BE2C (cell line): Measurements from ENCODE around the gene SLC6A9.

Source experiments
- DNase-seq: peaks from one replicate; pipeline ENCODE4 v3.0.0-alpha.2; 2020
- H3K27me3 ChIP-seq: fragments of 250-450 bp; sonication (Bioruptor Pico); 2 replicates; pipeline ENCODE4 v1.5.1; 2020; ENCODE audit warnings: mild to moderate bottlenecking
- H3K36me3 ChIP-seq: fragments of 250-450 bp; sonication (Bioruptor Pico); 2 replicates; pipeline ENCODE4 v1.5.1; 2020; ENCODE audit warnings: mild to moderate bottlenecking
- H3K4me1 ChIP-seq: fragments of 250-450 bp; sonication (Bioruptor Pico); 2 replicates; pipeline ENCODE4 v1.5.1; 2020
- H3K4me3 ChIP-seq: 2 replicates; pipeline ENCODE4 v1.5.1; 2011; ENCODE audit warnings: low read depth, low read length
- H3K9me3 ChIP-seq: fragments of 250-450 bp; sonication (Bioruptor Pico); 2 replicates; pipeline ENCODE4 v1.5.1; 2020
- TF ChIP-seq, protein P1 (sequence below): IDR thresholded peaks from 2 replicates; pipeline ENCODE4 v1.5.1; 2012; ENCODE audit warnings: mild to moderate bottlenecking, low read depth, low read length

SLC6A9 gene

DNA sequence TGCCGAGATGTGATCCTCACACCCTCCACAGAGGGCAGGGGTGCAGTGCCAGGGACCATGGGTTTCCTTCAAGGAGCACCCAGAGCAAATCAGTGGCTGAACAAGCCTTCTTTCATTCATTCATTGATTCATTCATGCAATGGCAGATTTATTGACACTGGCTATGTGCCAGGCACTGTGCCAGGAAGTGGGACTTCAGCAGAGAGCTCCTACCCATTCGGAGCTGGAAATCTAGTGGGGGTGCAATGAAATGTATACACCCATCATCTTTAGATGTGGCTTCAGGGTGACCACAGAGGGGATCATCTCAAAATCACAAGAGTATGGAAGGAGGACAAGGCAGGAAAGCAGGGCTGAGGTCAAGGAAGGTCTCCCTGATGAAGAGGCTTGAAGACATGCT, 18.9 kb downstream of the SLC6A9 start:
- Histone ChIP-seq H3K27me3 (no peaks in the 10 kb centered on the region), H3K36me3 (no peaks in the 10 kb centered on the region), H3K4me3 (no peak overlapping the region), H3K4me1 (no peaks in the 10 kb centered on the region), H3K9me3 (no peaks in the 10 kb centered on the region)
- DNase-seq: no peak
- TF ChIP-seq, protein P1, sequence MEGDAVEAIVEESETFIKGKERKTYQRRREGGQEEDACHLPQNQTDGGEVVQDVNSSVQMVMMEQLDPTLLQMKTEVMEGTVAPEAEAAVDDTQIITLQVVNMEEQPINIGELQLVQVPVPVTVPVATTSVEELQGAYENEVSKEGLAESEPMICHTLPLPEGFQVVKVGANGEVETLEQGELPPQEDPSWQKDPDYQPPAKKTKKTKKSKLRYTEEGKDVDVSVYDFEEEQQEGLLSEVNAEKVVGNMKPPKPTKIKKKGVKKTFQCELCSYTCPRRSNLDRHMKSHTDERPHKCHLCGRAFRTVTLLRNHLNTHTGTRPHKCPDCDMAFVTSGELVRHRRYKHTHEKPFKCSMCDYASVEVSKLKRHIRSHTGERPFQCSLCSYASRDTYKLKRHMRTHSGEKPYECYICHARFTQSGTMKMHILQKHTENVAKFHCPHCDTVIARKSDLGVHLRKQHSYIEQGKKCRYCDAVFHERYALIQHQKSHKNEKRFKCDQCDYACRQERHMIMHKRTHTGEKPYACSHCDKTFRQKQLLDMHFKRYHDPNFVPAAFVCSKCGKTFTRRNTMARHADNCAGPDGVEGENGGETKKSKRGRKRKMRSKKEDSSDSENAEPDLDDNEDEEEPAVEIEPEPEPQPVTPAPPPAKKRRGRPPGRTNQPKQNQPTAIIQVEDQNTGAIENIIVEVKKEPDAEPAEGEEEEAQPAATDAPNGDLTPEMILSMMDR: no peak

DNA sequence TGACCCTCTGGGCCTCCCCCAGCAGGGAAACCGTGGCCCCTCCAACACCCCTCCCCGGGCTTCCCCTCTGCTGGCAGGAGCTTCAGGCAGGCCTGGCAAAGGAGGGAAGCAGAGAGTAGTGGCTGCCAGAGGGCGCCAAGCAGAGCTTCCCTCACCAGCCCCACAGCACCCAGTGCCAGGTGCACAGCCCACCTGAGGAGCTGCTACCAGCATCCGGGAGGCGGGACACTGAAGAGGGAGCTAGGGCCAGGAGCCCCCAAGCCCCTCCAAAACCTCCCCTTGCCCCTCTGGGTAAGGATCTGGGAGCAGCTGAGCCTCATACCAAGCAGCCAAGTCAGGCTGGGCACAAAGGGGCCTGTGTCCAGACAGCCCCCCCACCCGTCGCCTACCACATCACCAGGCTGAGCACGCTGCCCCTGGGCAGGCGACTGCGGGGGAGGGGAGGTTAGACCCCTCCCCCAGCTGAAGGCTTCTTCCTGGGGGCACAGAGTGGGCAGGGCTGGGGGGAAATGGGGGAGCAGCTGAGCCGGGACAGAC, 20.3 kb downstream of the SLC6A9 start:
- no peaks in the 10 kb centered on the region for H3K4me1 ChIP-seq
- no peaks in the 10 kb centered on the region for H3K36me3 ChIP-seq
- no peaks in the 10 kb centered on the region for H3K9me3 ChIP-seq
- H3K4me3 ChIP-seq: no peak overlapping the region
- H3K27me3 ChIP-seq: no peaks in the 10 kb centered on the region
- no peak for DNase-seq
- TF ChIP-seq, protein P1: no peak

DNA sequence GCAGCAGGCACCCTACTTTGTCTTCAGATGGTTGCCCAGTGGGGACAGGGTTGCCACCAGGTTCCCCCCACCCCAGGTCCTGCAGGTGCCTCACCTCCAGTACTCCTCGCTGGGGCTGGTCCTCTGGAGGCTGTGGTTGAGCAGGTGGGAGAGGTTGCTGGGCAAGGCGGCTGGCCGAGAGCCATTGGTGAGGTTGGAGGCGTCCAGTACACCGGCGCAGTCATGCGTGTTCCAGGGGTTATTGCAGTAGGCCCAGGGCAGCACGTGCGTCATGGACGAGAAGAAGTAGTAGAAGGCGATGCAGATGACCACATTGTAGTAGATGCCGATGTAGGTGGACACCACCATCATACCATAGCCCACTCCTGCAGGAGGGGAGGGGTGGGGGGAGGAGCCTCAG, 23.0 kb downstream of the SLC6A9 start:
- H3K4me3 ChIP-seq: no peak overlapping the region

DNA sequence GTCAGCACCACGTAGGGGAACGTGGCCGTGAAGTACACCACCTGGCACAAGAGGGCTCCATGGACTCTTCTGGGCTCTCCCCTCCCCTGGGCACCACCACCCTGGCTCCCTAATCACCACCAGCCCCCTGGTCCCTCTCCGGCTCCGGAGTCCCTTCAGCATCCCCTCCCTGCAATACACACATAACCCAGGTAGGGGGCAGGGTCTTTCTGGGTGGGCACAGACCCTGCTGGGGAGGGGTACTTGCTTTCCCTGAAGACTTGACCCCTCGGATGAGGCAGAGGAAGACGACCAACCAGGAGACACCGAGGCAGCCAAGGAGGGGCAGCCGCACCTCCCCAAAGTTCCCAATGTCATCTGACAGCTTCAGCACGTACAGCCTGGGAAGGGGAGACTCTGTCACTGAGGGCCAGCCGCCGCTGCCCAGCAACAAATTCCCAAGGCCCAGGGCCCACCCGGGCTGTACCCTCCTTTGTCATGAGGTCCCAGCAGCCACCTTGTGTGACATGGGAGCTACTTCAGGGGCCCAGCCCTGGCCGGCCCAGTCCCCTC, 28.6 kb downstream of the SLC6A9 start:
- Histone ChIP-seq H3K9me3 (no peaks in the 10 kb centered on the region), H3K4me1 (no peaks in the 10 kb centered on the region), H3K27me3 (no peaks in the 10 kb centered on the region), H3K36me3 (no peaks in the 10 kb centered on the region), H3K4me3 (no peak overlapping the region)
- TF ChIP-seq, protein P1: peak; percentile 34
- no peak for DNase-seq

More for the DNA sequence above, 23.0 kb downstream of the SLC6A9 start:
- Histone ChIP-seq H3K36me3 (no peaks in the 10 kb centered on the region), H3K4me1 (no peaks in the 10 kb centered on the region), H3K9me3 (no peaks in the 10 kb centered on the region), H3K27me3 (no peaks in the 10 kb centered on the region)
- TF ChIP-seq, protein P1: no peak
- no peak for DNase-seq

DNA sequence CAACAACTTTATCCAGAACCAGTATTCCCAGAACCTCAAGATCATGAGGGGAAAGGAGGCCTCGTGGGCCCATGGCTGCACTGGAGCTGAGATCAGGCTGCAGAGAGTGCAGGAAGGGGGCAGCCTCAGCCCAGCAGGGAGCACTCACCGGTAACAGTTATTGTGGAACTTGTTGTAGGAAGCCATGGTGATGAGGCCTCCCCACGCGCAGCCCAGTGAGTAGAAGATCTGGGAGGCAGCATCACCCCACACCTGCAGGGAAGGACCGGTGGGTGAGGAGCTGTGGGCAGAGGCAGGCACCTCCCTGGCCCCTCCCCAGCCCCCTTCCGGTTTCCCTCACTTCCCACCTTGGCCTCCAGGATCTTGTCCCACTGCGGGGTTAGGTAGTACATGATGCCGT, 29.1 kb downstream of the SLC6A9 start:
- peaks cover under 1% of the 10 kb centered on the region; the same call in 1 of the 2 replicates for H3K4me1 ChIP-seq
- DNase-seq: no peak
- H3K27me3 ChIP-seq: no peaks in the 10 kb centered on the region
- no peak overlapping the region for H3K4me3 ChIP-seq
- TF ChIP-seq, protein P1: no peak
- no peaks in the 10 kb centered on the region for H3K9me3 ChIP-seq
- no peaks in the 10 kb centered on the region for H3K36me3 ChIP-seq

DNA sequence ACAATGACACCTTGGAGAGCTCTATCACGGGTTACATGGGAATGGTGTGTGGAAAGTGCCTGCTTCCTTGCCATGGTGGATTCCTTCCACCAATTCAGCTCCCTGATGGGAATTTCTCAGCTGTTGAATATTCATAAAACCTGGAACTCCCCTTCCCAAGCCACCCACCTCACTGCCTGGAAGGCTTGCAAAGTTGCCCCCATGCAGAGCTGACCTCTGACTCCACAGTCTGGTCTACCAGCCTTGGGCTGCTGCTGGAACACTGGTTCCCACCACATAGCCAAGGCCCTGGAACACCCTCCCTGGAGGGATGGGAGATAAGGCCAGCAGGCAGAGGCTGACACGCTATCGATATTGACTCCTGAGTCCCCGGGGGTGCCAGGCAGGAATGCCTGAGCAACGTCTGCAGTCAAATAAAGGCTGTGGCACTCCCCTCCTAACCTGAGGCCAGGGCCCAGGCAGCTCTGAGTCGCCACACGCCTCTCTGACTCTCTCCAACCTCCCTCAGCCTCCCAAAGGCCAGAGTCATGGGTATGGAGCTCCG, 31.1 kb downstream of the SLC6A9 start:
- H3K36me3 ChIP-seq: no peaks in the 10 kb centered on the region
- DNase-seq: no peak
- TF ChIP-seq, protein P1: no peak
- no peaks in the 10 kb centered on the region for H3K9me3 ChIP-seq
- peaks cover 16% of the 10 kb centered on the region for H3K4me1 ChIP-seq
- H3K4me3 ChIP-seq: no peak overlapping the region
- no peaks in the 10 kb centered on the region for H3K27me3 ChIP-seq
